HG02870 (cell line): ENCODE data around the gene ATF6B.

Source experiments
- ATAC-seq: cut with Tn5 transposase; IDR thresholded peaks from one replicate; pipeline ENCODE4 v1.9.1; 2021; ENCODE audit warnings: mild to moderate bottlenecking, moderate library complexity; ENCODE audit not compliant: unreplicated experiment

The ATF6B gene

DNA sequence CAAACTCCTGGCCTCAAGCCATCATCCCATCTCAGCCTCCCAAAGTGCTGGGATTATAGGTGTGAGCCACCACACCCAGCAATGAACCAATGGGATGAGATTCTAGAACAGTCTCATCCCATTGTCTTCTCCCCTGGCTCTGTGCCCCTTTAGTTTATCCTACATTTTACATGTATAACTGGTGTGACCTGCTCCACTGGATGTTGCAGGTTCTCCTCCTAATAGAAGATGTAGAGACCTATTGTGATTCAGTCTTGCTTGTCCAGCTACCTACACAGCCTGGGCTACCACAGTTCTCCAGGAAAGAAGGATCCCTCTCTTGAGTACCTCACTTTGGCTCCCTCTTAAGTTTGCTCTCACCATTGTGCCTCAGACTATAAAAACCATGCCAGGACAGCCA lies 4.1 kb upstream of the ATF6B start:
- no peak for ATAC-seq

DNA sequence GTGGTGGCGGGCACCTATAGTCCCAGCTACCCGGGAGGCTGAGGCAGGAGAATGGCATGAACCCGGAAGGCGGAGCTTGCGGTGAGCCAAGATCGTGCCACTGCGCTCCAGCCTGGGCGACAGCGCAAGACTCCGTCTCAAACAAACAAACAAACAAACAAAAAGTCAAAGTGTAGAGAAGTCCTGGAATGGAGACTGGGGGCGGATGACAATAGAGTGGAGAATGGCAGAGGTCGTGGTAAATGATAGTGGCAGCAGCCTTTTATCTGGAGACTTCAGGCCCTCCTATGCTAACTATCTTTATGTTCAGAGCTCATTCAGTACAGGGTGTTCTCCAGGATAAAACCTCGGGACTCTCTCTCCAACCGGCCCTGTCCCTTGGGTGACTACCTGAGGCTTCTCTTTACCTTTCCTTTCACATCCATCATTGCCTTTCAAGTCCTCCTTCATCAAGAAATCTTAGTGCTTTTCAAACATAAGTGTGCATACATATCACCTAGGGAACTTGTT lies 3.4 kb upstream of the ATF6B start:
- no peak for ATAC-seq

- ATAC-seq: no peak
These were observed 1.4 kb upstream of the ATF6B start for GRCh38 chr6:32129297-32130088.

GRCh38 chr6:32128751-32129296 lies 778 bp upstream of the ATF6B start:
- no peak for ATAC-seq

DNA sequence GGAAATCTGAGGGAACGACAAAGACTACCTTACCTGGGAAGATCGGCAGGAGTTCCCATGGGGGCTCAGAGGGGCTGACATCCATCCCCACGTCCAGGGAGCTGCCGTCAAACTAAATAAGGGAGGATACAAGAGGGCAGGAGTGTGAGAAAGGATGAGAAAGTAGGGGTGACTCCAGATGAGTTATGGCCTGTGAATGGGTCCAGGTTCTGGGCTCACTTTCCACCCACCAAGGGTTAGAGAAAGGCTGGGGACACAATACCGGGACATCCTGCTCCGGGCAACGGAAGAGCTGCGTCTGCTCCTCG lies 683 bp downstream of the ATF6B start:
- no peak for ATAC-seq

GRCh38 chr6:32126880-32127279 lies 1.2 kb downstream of the ATF6B start:
- no peak for ATAC-seq

GRCh38 chr6:32123681-32124080 lies 4.4 kb downstream of the ATF6B start:
- no peak for ATAC-seq

DNA sequence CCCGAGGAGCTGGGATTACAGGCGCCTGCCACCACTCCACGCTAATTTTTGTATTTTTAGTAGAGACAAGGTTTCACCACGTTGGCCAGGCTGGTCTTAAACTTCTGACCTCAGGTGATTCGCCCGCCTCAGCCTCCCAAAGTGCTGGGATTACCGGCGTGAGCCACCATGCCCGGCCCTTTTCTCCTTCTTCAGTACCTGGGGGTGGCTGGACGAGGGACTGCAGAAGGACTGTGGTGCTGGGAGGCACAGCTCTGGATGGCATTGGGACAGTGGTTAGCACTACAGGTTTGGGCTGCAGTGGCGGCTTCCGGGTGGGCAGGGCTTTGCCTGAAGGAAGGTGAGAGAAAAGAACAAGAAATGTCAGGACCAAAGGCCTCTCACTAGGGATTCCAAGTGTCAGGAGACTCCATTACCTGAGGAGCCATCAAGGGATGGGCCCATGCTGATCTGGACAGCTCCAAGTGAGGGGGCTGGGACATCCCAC lies 7.4 kb downstream of the ATF6B start:
- ATAC-seq: no peak

GRCh38 chr6:32118782-32119628 lies 9.0 kb downstream of the ATF6B start:
- ATAC-seq: no peak

- no peak for ATAC-seq
These were observed 10.6 kb downstream of the ATF6B start for GRCh38 chr6:32117461-32117860.

GRCh38 chr6:32116674-32117073 lies 11.4 kb downstream of the ATF6B start:
- ATAC-seq: no peak

DNA sequence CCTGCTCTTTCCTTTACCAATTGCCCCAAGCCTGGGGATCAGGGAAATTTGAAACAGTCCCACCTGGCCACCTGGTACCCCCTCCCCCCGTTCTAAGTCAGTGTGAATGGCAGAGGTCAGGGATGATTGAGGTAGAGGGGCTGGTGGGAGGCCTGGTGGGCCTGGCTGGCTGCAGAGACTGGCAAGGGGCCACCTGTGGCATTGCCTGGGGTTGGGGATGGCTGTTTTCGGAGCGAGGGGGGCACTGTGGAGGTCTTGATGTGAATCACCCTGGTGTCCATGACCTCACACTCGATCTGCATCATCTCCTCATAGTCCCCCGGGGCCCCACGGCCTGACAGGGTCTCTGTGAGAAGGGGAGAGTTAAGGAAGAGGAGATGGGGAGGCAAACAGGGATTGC lies 12.4 kb downstream of the ATF6B start:
- no peak for ATAC-seq

- no peak for ATAC-seq
These were observed 13.2 kb downstream of the ATF6B start for GRCh38 chr6:32114796-32115195.

DNA sequence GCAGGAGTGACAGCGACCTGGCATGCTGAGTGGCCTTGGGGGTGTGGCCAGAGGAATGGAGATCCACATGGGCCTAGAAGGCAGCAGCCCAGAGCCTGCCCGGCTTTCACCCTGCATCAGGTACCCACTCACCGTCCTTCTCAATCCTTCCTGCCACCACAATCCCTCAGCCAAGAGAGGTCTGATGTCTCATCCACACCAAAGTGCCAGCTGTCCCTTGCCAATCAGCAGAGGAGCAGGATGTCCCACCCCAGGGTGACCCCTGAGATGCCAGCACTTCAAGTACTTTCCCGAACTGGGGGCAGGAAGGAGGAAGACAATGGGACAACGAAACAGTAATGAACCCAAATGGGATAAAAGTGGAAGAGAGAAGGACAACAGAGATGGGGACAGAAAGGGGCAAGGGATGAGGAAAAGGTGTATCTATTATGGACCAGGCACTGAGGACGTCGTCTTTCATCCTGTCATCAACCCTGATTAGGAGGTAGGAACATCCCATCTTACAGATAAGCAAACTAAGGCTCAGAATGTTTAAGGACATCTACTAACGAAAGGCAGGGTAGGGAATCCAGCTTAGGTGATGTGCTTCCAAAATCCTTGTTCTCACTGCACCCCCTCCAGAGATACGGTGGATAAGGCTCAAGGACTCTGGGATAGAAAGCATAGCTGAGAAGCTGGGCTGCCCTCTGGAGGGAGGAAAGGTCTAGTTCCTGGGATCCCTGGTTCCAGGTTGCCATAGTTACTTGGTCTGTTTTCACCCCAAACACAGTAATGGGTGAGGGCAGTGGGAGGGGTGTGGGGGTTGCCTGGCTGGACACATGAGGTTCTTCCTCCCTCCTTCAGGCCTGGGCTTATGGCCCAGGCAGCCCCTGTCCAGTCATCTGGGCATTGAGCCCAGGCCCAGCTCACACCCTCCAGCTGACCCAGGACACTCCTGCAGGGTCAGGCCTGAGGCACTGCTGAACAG lies 14.4 kb downstream of the ATF6B start:
- no peak for ATAC-seq

- ATAC-seq: no peak
These were observed 15.5 kb downstream of the ATF6B start for GRCh38 chr6:32112431-32112980.

DNA sequence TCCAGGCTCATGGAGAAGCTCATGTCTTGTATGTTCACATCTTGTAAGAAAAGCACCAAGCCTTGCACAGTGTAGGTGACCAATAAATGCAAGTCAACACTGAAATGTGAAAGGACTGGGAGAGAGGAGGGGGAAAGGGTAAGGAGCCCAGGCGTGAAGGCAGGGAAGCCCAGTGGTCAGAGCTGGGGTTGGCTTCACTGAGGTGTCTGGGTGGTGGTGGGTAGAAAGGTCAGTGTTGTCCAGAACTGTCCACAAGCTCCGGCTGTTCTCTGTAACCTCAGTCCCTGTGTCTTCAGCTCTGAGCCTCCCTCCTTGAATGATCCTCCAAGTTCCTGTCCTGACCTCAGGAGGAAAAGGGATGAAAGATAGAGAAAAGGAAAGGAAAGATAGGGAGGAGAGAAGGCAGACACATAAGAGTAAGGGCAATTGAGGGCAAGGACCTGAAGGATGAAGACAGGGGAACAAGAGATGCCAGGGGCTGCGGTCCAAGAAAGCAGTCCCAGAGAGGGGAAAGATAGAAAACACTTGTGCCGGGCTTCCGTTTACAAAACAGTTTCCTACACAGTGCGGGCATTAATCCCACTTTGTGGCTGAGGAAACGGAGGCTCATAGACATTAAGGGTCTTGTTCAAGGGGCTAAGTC lies 16.5 kb downstream of the ATF6B start:
- ATAC-seq: no peak

DNA sequence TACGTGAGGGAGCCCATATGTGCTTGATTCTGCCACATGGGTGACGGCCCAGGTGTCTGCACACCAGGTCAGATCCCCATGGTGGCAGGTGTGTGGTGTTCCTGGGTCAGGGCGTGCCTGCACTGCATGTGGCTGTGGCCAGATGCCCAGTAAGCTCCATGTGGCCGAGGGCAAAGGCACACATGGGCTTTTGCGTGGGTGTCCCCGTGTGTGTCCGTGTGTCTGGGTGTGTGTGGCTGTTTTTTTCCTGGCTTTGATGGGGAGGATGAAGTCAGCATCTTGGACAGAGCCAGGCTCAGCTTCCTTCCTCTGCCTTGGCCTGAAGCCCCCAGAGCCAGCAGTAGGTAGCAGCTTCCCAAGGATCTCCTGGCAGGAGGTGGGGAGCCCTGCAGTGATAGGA lies 17.4 kb downstream of the ATF6B start:
- no peak for ATAC-seq

DNA sequence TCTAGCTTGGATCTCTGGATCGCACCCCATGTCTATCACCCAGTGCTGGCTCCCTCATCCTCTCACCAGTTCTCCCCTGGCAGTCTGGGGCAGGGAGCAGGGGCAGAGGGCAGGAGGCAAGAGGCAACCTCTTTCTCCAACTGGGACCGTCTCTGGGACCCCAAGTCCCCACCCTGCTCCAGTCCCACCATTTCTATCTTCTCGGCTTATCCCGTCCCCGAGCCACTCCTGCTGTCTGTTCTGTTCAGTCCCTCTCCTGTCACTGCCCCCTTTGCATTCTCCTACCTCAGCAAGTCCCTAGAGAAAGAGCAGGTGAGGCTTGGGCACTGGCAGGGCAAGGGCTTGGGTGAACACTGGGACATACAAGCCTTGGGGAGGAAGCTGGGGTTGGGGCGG lies 18.3 kb downstream of the ATF6B start:
- ATAC-seq: no peak

DNA sequence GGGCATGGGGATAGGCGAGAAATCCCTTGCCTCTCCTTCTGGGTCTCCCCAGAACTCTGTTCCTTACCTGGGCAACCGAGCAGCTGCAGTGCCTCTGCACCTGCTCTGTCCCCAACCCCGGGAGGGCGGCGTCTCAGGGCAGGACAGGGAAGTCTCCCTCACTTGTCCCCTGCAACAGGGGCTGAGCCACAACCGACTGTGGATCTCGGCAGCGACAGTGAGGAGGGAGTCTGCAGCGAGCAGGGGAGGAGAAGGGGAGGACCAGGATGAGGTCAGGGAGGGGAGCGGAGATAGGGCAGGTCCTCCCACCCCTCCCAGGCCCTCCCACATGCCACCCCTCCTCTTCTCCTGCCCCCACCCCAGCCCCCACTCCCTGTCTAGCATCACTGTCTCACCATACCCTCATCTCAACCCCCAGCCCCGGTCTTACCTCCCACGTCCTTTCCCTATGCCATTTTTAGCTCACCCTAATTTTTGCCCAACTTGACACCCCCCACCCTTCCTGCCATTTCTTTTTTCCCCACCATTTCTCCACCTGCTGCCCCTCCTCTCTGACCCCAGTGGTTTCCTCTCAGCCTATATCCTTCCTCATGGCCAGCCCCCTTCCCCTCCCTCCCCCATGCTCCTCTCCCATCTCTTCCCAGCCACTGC lies 18.8 kb downstream of the ATF6B start, which contains the start of gene TNXB:
TNXB (minus strand) TSS at position 225 of the 651 bp plus-strand sequence. CDS start 11,140 bp downstream, outside the sequence.
- ATAC-seq: no peak
